Measurements from ENCODE around the gene MELK.
"Not testable (repeated sequence)": the region's sequence is repeated elsewhere in the genome, so short reads cannot be mapped to it uniquely, and the experiment has no call there.

Gene MELK

GRCh38 chr9:36551129-36551528 lies 21.6 kb upstream of the MELK start:
- no peaks in the 10 kb centered on the region for H3K4me1 ChIP-seq (ENCODE audit: control insufficient read depth, insufficient read depth, low read length)
- H3K9me3 ChIP-seq (ENCODE audit: control insufficient read depth, insufficient read depth, low read length) = no peaks in the 10 kb centered on the region
- no peaks in the 10 kb centered on the region for H3K36me3 ChIP-seq (ENCODE audit: control insufficient read depth, insufficient read depth, low read length)
- no peaks in the 10 kb centered on the region for H3K27me3 ChIP-seq (ENCODE audit: control insufficient read depth, insufficient read depth, low read length)
- no peak overlapping the region for H3K9ac ChIP-seq (ENCODE audit: low read depth, low read length)
- no peak overlapping the region for H3K4me3 ChIP-seq (ENCODE audit: low read depth, low read length)

- Histone ChIP-seq H3K27me3 (ENCODE audit: control insufficient read depth, insufficient read depth, low read length) (no peaks in the 10 kb centered on the region), H3K4me1 (ENCODE audit: control insufficient read depth, insufficient read depth, low read length) (no peaks in the 10 kb centered on the region), H3K36me3 (ENCODE audit: control insufficient read depth, insufficient read depth, low read length) (no peaks in the 10 kb centered on the region), H3K9me3 (ENCODE audit: control insufficient read depth, insufficient read depth, low read length) (no peaks in the 10 kb centered on the region), H3K4me3 (ENCODE audit: low read depth, low read length) (no peak overlapping the region), H3K9ac (ENCODE audit: low read depth, low read length) (no peak overlapping the region)
Measured at GRCh38 chr9:36551910-36552309, 20.8 kb upstream of the MELK start.

- Histone ChIP-seq H3K4me3 (ENCODE audit: low read depth, low read length) (no peak overlapping the region), H3K9me3 (ENCODE audit: control insufficient read depth, insufficient read depth, low read length) (no peaks in the 10 kb centered on the region)
Measured at GRCh38 chr9:36559036-36559695, 13.5 kb upstream of the MELK start.

DNA sequence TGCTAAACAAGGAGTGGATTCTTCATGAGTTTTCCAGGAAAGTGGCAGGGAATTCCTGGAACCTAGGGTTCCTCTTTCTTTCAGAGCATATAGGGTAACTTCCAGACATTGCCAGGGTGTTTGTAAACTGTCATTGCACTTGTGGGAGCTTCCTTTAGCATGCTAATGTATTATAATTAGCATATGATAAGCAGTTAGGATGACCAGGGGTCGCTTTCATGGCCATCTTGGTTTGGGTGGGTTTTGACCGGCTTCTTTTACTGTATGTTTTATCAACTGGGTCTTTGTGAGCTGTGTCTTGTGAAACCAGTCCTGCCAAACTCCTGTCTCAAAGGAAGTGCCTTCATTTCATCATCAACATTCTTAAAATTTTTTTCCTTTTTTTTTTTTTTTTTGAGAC lies 11.9 kb upstream of the MELK start:
- H3K4me1 ChIP-seq (ENCODE audit: control insufficient read depth, insufficient read depth, low read length) = peaks cover 7% of the 10 kb centered on the region
- no peak overlapping the region for H3K9ac ChIP-seq (ENCODE audit: low read depth, low read length)
- no peaks in the 10 kb centered on the region for H3K9me3 ChIP-seq (ENCODE audit: control insufficient read depth, insufficient read depth, low read length)
- no peaks in the 10 kb centered on the region for H3K27me3 ChIP-seq (ENCODE audit: control insufficient read depth, insufficient read depth, low read length)
- H3K4me3 ChIP-seq (ENCODE audit: low read depth, low read length) = no peak overlapping the region
- no peaks in the 10 kb centered on the region for H3K36me3 ChIP-seq (ENCODE audit: control insufficient read depth, insufficient read depth, low read length)

More at GRCh38 chr9:36559036-36559695, 13.5 kb upstream of the MELK start:
- no peaks in the 10 kb centered on the region for H3K27me3 ChIP-seq (ENCODE audit: control insufficient read depth, insufficient read depth, low read length)
- no peak overlapping the region for H3K9ac ChIP-seq (ENCODE audit: low read depth, low read length)
- H3K36me3 ChIP-seq (ENCODE audit: control insufficient read depth, insufficient read depth, low read length) = no peaks in the 10 kb centered on the region
- peaks cover 7% of the 10 kb centered on the region for H3K4me1 ChIP-seq (ENCODE audit: control insufficient read depth, insufficient read depth, low read length)

DNA sequence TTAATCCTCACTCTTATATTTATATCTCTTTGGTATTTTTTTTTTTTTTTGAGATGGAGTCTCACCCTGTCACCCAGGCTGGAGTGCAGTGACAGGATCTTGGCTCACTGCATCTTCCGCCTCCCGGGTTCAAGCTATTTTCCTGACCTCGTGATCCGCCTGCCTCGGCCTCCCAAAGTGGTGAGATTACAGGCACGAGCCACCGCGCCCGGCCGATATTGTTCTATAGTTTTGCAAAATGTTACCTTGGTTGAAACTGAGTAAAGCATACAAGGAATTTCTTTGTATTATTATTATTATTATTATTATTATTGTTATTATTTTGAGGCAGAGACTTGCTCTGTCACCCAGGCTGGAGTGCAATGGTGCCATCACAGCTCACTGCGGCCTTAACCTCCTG lies 9.9 kb upstream of the MELK start:
- H3K9me3 ChIP-seq (ENCODE audit: control insufficient read depth, insufficient read depth, low read length); H3K4me3 ChIP-seq (ENCODE audit: low read depth, low read length); H3K9ac ChIP-seq (ENCODE audit: low read depth, low read length); H3K27me3 ChIP-seq (ENCODE audit: control insufficient read depth, insufficient read depth, low read length); H3K36me3 ChIP-seq (ENCODE audit: control insufficient read depth, insufficient read depth, low read length); H3K4me1 ChIP-seq (ENCODE audit: control insufficient read depth, insufficient read depth, low read length): not testable (repeated sequence)

GRCh38 chr9:36566813-36567221 lies 5.9 kb upstream of the MELK start:
- Histone ChIP-seq H3K9ac (ENCODE audit: low read depth, low read length) (no peak overlapping the region), H3K4me1 (ENCODE audit: control insufficient read depth, insufficient read depth, low read length) (no peaks in the 10 kb centered on the region), H3K36me3 (ENCODE audit: control insufficient read depth, insufficient read depth, low read length) (no peaks in the 10 kb centered on the region)

DNA sequence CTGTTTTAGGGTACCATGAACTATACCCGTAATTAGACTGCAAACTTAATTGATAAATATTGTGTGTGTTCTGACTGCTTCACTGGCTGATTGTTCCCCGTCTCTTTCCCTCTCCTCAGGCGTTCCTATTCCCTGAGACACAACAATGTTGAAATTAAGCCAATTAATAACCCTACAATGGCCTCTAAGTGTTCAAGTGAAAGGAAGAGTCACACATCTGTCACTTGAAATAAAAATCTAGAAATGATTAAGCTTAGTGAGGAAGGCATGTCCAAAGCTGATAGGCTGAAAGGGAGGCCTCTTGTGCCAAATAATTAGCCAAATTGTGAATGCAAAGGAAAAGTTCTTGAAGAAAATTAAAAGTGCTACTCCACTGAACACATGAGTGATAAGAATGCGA lies 4.0 kb upstream of the MELK start:
- H3K36me3 ChIP-seq (ENCODE audit: control insufficient read depth, insufficient read depth, low read length); H3K4me3 ChIP-seq (ENCODE audit: low read depth, low read length); H3K27me3 ChIP-seq (ENCODE audit: control insufficient read depth, insufficient read depth, low read length); H3K9ac ChIP-seq (ENCODE audit: low read depth, low read length); H3K4me1 ChIP-seq (ENCODE audit: control insufficient read depth, insufficient read depth, low read length); H3K9me3 ChIP-seq (ENCODE audit: control insufficient read depth, insufficient read depth, low read length): not testable (repeated sequence)

More at GRCh38 chr9:36566813-36567221, 5.9 kb upstream of the MELK start:
- no peaks in the 10 kb centered on the region for H3K9me3 ChIP-seq (ENCODE audit: control insufficient read depth, insufficient read depth, low read length)
- no peaks in the 10 kb centered on the region for H3K27me3 ChIP-seq (ENCODE audit: control insufficient read depth, insufficient read depth, low read length)
- H3K4me3 ChIP-seq (ENCODE audit: low read depth, low read length) = no peak overlapping the region

GRCh38 chr9:36571333-36571732 lies 1.4 kb upstream of the MELK start:
- Histone ChIP-seq H3K27me3 (ENCODE audit: control insufficient read depth, insufficient read depth, low read length) (no peaks in the 10 kb centered on the region), H3K9me3 (ENCODE audit: control insufficient read depth, insufficient read depth, low read length) (no peaks in the 10 kb centered on the region), H3K4me1 (ENCODE audit: control insufficient read depth, insufficient read depth, low read length) (peaks cover 3% of the 10 kb centered on the region), H3K9ac (ENCODE audit: low read depth, low read length) (no peak overlapping the region), H3K4me3 (ENCODE audit: low read depth, low read length) (no peak overlapping the region), H3K36me3 (ENCODE audit: control insufficient read depth, insufficient read depth, low read length) (no peaks in the 10 kb centered on the region)

DNA sequence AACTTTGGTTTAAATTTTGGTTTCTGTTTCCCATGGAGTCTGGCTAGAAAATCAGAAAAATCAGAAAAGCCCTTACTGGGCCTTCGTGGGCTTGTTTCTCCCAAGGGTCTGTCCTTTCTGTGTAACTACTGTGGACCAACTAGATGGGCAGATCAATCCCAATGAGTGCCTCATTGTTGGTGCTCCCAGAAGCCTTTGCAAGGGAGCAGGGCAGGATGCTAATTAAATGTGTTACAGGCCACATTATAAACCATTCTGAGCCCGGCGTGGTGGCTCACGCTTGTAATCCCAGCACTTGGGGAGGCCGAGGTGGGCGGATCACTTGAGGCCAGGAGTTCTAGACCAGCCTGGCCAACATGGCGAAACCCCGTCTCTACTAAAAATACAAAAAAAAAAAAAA lies 1.4 kb downstream of the MELK start:
- H3K9me3 ChIP-seq (ENCODE audit: control insufficient read depth, insufficient read depth, low read length); H3K36me3 ChIP-seq (ENCODE audit: control insufficient read depth, insufficient read depth, low read length); H3K4me1 ChIP-seq (ENCODE audit: control insufficient read depth, insufficient read depth, low read length); H3K27me3 ChIP-seq (ENCODE audit: control insufficient read depth, insufficient read depth, low read length): not testable (repeated sequence)
- peak overlapping the region; percentile 95 for H3K9ac ChIP-seq (ENCODE audit: low read depth, low read length)
- peak overlapping the region; percentile 88 for H3K4me3 ChIP-seq (ENCODE audit: low read depth, low read length)

DNA sequence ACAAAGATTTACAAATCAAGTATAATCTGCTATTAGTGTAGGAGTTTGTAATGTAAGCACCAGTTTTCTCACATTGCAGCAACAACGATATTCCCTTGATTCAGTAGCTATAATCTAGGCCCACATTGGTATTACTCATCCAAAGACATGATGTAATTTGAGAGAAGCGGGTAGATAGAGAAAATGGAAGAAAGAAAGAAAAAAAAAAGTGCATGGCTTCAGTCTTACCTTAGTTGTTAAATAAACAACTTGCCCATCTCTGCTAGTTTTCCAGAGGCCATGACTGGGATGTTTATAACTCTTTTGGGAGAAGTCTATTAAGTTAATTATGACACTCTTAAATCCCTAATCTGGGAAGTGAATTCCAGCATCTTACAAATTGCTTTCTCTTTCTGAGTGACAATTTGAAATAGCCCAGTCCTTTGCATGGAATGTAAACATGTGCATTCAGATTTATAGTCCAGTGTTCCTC lies 2.8 kb downstream of the MELK start:
- no peaks in the 10 kb centered on the region for H3K36me3 ChIP-seq (ENCODE audit: control insufficient read depth, insufficient read depth, low read length)
- no peak overlapping the region for H3K4me3 ChIP-seq (ENCODE audit: low read depth, low read length)

DNA sequence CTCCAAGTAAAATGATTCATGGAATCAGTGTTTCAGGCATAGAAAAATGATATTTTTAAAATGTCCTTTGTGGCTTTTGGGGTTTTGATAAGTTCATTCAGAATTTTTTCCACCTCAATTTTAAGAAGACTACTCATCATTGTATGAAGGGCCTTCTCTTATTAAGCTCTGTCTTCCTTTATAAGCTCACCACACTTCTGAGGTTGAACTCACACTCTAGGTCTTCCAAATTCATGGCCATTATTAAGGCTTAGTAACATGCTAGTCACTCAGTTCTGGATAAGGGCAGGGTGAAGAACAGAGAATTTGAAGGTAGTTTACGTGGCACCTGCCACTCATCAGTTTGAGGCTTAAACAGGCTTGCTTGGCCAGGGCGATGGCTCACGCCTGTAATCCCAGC lies 4.2 kb downstream of the MELK start:
- Histone ChIP-seq H3K36me3 (ENCODE audit: control insufficient read depth, insufficient read depth, low read length) (no peaks in the 10 kb centered on the region), H3K9ac (ENCODE audit: low read depth, low read length) (no peak overlapping the region), H3K4me3 (ENCODE audit: low read depth, low read length) (no peak overlapping the region), H3K9me3 (ENCODE audit: control insufficient read depth, insufficient read depth, low read length) (no peaks in the 10 kb centered on the region), H3K4me1 (ENCODE audit: control insufficient read depth, insufficient read depth, low read length) (peaks cover 3% of the 10 kb centered on the region), H3K27me3 (ENCODE audit: control insufficient read depth, insufficient read depth, low read length) (no peaks in the 10 kb centered on the region)

More for the DNA sequence above, 2.8 kb downstream of the MELK start:
- H3K9ac ChIP-seq (ENCODE audit: low read depth, low read length) = no peak overlapping the region
- peaks cover 3% of the 10 kb centered on the region for H3K4me1 ChIP-seq (ENCODE audit: control insufficient read depth, insufficient read depth, low read length)
- H3K9me3 ChIP-seq (ENCODE audit: control insufficient read depth, insufficient read depth, low read length) = no peaks in the 10 kb centered on the region
- no peaks in the 10 kb centered on the region for H3K27me3 ChIP-seq (ENCODE audit: control insufficient read depth, insufficient read depth, low read length)

- peaks cover 6% of the 10 kb centered on the region for H3K36me3 ChIP-seq (ENCODE audit: control insufficient read depth, insufficient read depth, low read length)
- H3K27me3 ChIP-seq (ENCODE audit: control insufficient read depth, insufficient read depth, low read length) = no peaks in the 10 kb centered on the region
- no peak overlapping the region for H3K4me3 ChIP-seq (ENCODE audit: low read depth, low read length)
- no peaks in the 10 kb centered on the region for H3K9me3 ChIP-seq (ENCODE audit: control insufficient read depth, insufficient read depth, low read length)
- H3K4me1 ChIP-seq (ENCODE audit: control insufficient read depth, insufficient read depth, low read length) = no peaks in the 10 kb centered on the region
- no peak overlapping the region for H3K9ac ChIP-seq (ENCODE audit: low read depth, low read length)
Measured at GRCh38 chr9:36584620-36585460, 12.1 kb downstream of the MELK start.
